Loucy (cell line): ENCODE results near the gene HEXIM2.

ENCODE experiments used
- H2AFZ ChIP-seq: fragments of 200-600 bp; sonication (generic); 2 replicates; pipeline ENCODE4 v1.6.0; 2016; ENCODE audit warnings: antibody characterized with exemption, mild to moderate bottlenecking, low read length, moderate library complexity
- H3F3A ChIP-seq: fragments of 200-600 bp; 2 replicates; pipeline ENCODE4 v1.6.0; 2016; ENCODE audit warnings: antibody characterized with exemption, low read depth, mild to moderate bottlenecking
- H3K27me3 ChIP-seq: fragments of 200-600 bp; sonication (generic); 2 replicates; pipeline ENCODE4 v1.6.1; 2014; ENCODE audit warnings: low read length, mild to moderate bottlenecking; ENCODE audit not compliant: insufficient read depth, poor library complexity, severe bottlenecking
- H3K36me3 ChIP-seq: fragments of 200-600 bp; sonication (generic); 2 replicates; pipeline ENCODE4 v1.6.1; 2016; ENCODE audit warnings: low read length; ENCODE audit not compliant: insufficient read depth
- H3K4me1 ChIP-seq: fragments of 200-600 bp; sonication (generic); 2 replicates; pipeline ENCODE4 v1.5.1; 2014; ENCODE audit warnings: low read length, mild to moderate bottlenecking; ENCODE audit not compliant: insufficient read depth, poor library complexity, severe bottlenecking
- H3K4me2 ChIP-seq: fragments of 200-600 bp; sonication (generic); 2 replicates; pipeline ENCODE4 v1.6.0; 2014; ENCODE audit warnings: antibody characterized with exemption, low read length, low read depth, mild to moderate bottlenecking; ENCODE audit not compliant: poor library complexity, severe bottlenecking
- H3K4me3 ChIP-seq: fragments of 200-600 bp; sonication (generic); 2 replicates; pipeline ENCODE4 v1.5.1; 2014; ENCODE audit warnings: low read length, mild to moderate bottlenecking, mixed read lengths; ENCODE audit not compliant: poor library complexity, severe bottlenecking
- H3K79me2 ChIP-seq: fragments of 200-600 bp; sonication (generic); 2 replicates; pipeline ENCODE4 v1.6.1; 2014; ENCODE audit warnings: low read length; ENCODE audit not compliant: insufficient read depth
- H3K9ac ChIP-seq: fragments of 200-600 bp; sonication (generic); 2 replicates; pipeline ENCODE4 v1.6.0; 2014; ENCODE audit warnings: mild to moderate bottlenecking, low read depth, low read length, moderate library complexity; ENCODE audit not compliant: poor library complexity, severe bottlenecking
- H3K9me2 ChIP-seq: fragments of 200-600 bp; sonication (generic); replicated peaks from 2 replicates; pipeline ENCODE4 v1.6.1; 2016; ENCODE audit warnings: low read depth, low read length, mixed read lengths
- H3K9me3 ChIP-seq: fragments of 200-600 bp; sonication (generic); 2 replicates; pipeline ENCODE4 v1.6.1; 2014; ENCODE audit warnings: mild to moderate bottlenecking, antibody characterized with exemption, low read length, low read depth; ENCODE audit not compliant: insufficient read depth
- H4K20me1 ChIP-seq: fragments of 200-600 bp; sonication (generic); 2 replicates; pipeline ENCODE4 v1.6.0; 2014; ENCODE audit warnings: antibody characterized with exemption, low read length, mild to moderate bottlenecking; ENCODE audit not compliant: insufficient read depth, poor library complexity, severe bottlenecking
- EZH2phosphoT487 ChIP-seq: fragments of 200-600 bp; IDR thresholded peaks from 2 replicates; pipeline ENCODE4 v1.6.1; 2018; ENCODE audit warnings: antibody characterized with exemption, mild to moderate bottlenecking, moderate library complexity, borderline replicate concordance
- TF ChIP-seq, protein P1 (sequence below): fragments of 200-600 bp; sonication (generic); conservative IDR thresholded peaks from 2 replicates; pipeline ENCODE4 v1.5.1; 2014; ENCODE audit warnings: mild to moderate bottlenecking, antibody characterized with exemption, low read length

HEXIM2 gene

DNA sequence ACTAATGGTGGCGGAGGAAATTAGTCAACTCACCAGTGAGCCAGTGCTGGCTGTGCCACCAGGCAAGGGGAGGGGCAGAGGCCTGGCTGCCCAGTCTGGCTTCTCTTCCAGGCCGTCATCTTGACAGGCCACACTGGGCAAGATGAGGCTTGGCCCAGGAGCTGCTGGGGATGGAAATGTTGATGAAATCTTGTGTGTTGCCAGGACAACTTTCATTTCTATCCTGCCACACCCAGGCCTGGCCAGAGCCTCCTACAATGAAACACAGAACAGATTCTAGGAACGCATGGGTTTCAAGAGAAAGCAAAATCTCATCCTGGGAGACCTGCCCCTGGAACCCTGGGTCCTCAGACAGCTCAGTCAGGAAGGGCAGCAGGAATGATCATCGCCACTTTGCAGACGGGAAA is 9.3 kb downstream of the HEXIM2 start:
- no peak overlapping the region for H3K4me2 ChIP-seq
- H3K4me3 ChIP-seq, result no peak overlapping the region
- H3K9me2 ChIP-seq, result no peaks in the 10 kb centered on the region
- H3K9me3 ChIP-seq, result no peaks in the 10 kb centered on the region
- H3K4me1 ChIP-seq, result peaks cover 28% of the 10 kb centered on the region
- H4K20me1 ChIP-seq, result no peaks in the 10 kb centered on the region
- no peaks in the 10 kb centered on the region for H3K79me2 ChIP-seq
- peak overlapping the region; percentile 85 for H3K9ac ChIP-seq
- H3K27me3 ChIP-seq, result no peaks in the 10 kb centered on the region
- no peak overlapping the region for H2AFZ ChIP-seq
- TF ChIP-seq EZH2phosphoT487, result no peak
- TF ChIP-seq, protein P1, sequence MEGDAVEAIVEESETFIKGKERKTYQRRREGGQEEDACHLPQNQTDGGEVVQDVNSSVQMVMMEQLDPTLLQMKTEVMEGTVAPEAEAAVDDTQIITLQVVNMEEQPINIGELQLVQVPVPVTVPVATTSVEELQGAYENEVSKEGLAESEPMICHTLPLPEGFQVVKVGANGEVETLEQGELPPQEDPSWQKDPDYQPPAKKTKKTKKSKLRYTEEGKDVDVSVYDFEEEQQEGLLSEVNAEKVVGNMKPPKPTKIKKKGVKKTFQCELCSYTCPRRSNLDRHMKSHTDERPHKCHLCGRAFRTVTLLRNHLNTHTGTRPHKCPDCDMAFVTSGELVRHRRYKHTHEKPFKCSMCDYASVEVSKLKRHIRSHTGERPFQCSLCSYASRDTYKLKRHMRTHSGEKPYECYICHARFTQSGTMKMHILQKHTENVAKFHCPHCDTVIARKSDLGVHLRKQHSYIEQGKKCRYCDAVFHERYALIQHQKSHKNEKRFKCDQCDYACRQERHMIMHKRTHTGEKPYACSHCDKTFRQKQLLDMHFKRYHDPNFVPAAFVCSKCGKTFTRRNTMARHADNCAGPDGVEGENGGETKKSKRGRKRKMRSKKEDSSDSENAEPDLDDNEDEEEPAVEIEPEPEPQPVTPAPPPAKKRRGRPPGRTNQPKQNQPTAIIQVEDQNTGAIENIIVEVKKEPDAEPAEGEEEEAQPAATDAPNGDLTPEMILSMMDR, result no peak
- H3F3A ChIP-seq, result no peaks in the 10 kb centered on the region
- no peaks in the 10 kb centered on the region for H3K36me3 ChIP-seq

DNA sequence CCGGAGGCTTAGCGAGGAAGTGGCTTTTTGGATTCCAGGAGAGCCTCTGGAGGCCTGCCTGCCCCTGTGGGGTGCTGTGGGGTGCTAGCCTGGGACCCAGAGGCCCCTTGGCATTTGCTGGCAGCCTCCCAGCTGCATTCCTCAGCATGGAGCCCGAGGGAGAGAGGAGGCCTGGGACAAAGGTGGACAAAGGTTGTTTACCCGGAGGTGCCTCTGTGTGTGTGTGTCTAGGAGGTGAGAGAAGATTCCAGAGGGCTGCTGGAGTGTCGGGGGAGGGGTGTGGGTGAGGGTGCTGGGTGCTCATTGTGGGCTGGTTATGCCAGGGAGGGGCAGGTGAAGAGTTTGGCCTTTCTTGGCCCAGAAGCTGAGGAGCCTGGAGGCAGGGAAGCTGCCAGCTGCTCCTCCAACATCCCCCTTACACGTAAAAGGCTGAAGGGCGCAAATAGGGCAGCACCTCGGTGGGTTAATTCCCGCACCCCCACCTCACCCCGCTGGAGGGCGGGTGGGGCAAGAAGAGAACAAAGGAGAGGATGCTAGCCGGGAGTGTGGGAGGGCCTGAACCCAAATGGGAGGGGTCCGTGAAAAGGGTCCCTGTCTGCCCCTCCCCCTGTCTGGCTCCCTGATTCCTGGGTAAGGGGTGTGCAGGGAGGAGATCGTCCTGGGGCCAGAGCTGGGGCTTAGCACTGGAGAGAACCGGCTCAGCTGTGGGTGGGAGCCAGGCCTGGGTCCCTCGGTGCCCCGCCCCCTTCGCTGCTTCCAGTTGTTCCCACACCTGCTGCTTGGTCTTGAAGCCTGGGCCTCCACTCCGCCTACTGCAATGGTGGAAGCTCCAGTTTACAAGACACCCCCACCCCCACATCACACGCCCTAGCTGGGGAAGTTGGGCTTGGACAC is 9.9 kb downstream of the HEXIM2 start:
- H3K4me1 ChIP-seq, result peaks cover 35% of the 10 kb centered on the region
- H2AFZ ChIP-seq, result peak overlapping the region; percentile 54; the same call in 1 of the 2 replicates
- H3K4me2 ChIP-seq, result peak overlapping the region; percentile 82
- TF ChIP-seq, protein P1, result no peak
- no peak for TF ChIP-seq EZH2phosphoT487
- H4K20me1 ChIP-seq, result no peaks in the 10 kb centered on the region
- H3K79me2 ChIP-seq, result no peaks in the 10 kb centered on the region
- H3F3A ChIP-seq, result no peaks in the 10 kb centered on the region
- peak overlapping the region; percentile 85 for H3K9ac ChIP-seq
- H3K4me3 ChIP-seq, result peak overlapping the region; percentile 78
- H3K9me2 ChIP-seq, result no peaks in the 10 kb centered on the region
- no peaks in the 10 kb centered on the region for H3K36me3 ChIP-seq
- H3K27me3 ChIP-seq, result no peaks in the 10 kb centered on the region
- H3K9me3 ChIP-seq, result no peaks in the 10 kb centered on the region

DNA sequence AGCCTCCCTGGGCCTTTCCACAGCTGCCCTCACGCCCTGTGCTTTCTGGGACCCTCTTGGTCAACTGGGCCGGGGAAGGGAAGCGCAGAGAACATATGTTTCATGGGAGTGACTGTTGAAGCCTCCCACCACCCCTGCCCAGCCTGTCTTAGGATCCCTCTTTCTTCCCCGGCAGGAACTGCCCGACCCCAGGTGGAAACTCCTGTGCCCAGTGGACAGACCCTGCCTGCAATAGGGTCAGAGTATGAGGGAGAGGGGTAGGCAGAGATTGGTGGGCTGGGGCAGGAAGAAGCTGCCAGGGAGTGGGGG is 10.5 kb downstream of the HEXIM2 start:
- peak overlapping the region; percentile 54; the same call in 1 of the 2 replicates for H2AFZ ChIP-seq

More for the DNA sequence above, 10.5 kb downstream of the HEXIM2 start:
- TF ChIP-seq EZH2phosphoT487, result no peak
- TF ChIP-seq, protein P1, result no peak
- Histone ChIP-seq H3K79me2 (no peaks in the 10 kb centered on the region), H3K36me3 (no peaks in the 10 kb centered on the region), H4K20me1 (no peaks in the 10 kb centered on the region), H3K4me1 (peaks cover 35% of the 10 kb centered on the region), H3F3A (no peaks in the 10 kb centered on the region), H3K9me2 (no peaks in the 10 kb centered on the region), H3K4me2 (peak overlapping the region; percentile 82), H3K9me3 (no peaks in the 10 kb centered on the region), H3K9ac (peak overlapping the region; percentile 85), H3K4me3 (peak overlapping the region; percentile 78), H3K27me3 (no peaks in the 10 kb centered on the region)
